ENCODE measurements around the gene APOBEC3H. TPM values are rescaled to one million over a fixed set of nuclear protein-coding genes. Genes with fewer than 3 reads are reported as not detected.

Gene APOBEC3H
- total RNA-seq, 1 donor = not detected

DNA sequence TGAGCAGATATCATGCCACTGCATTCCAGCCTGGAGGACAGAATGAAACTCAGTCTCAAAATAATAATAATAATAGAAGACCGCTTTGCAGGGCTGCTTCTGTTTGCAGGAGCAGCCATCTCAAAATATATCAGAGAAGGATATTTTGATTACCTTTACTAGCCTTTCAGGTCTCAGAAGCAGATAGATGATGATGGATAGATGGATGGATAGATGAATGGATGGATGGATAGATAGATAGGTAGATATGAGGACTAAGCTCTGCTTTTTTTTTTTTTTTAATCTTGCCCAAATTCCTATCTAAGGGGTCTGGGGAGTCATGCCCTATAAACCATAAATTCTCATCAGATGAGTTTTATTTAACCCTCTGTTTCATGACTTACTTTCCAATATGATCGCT is 18.5 kb downstream of the APOBEC3H start:
- TF ChIP-seq, protein P1, sequence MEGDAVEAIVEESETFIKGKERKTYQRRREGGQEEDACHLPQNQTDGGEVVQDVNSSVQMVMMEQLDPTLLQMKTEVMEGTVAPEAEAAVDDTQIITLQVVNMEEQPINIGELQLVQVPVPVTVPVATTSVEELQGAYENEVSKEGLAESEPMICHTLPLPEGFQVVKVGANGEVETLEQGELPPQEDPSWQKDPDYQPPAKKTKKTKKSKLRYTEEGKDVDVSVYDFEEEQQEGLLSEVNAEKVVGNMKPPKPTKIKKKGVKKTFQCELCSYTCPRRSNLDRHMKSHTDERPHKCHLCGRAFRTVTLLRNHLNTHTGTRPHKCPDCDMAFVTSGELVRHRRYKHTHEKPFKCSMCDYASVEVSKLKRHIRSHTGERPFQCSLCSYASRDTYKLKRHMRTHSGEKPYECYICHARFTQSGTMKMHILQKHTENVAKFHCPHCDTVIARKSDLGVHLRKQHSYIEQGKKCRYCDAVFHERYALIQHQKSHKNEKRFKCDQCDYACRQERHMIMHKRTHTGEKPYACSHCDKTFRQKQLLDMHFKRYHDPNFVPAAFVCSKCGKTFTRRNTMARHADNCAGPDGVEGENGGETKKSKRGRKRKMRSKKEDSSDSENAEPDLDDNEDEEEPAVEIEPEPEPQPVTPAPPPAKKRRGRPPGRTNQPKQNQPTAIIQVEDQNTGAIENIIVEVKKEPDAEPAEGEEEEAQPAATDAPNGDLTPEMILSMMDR (IDR thresholded peaks at IDR 0.05; ENCODE audit: extremely low read depth, low read depth, low read length) = no peak
- Histone ChIP-seq H3K27ac (ENCODE audit: low read depth, low read length) (no peak overlapping the region), H4K20me1 (ENCODE audit: insufficient read depth, low read length) (no peaks in the 10 kb centered on the region), H3K4me2 (ENCODE audit: insufficient read depth, low read length) (no peak overlapping the region), H3K27me3 (ENCODE audit: insufficient read depth, low read length) (peaks cover 32% of the 10 kb centered on the region), H3K79me2 (ENCODE audit: insufficient read depth, low read length) (no peaks in the 10 kb centered on the region), H3K9me3 (ENCODE audit: low read depth, low read length) (no peaks in the 10 kb centered on the region), H3K4me1 (ENCODE audit: insufficient read depth, low read length) (no peaks in the 10 kb centered on the region), H3K4me3 (ENCODE audit: insufficient read depth, low read length) (no peak overlapping the region), H2AFZ (ENCODE audit: low read length) (no peak overlapping the region), H3K36me3 (ENCODE audit: insufficient read depth, low read length) (no peaks in the 10 kb centered on the region)
- DNase-seq (ENCODE audit: insufficient read length, low spot score, missing footprints) = no peak

DNA sequence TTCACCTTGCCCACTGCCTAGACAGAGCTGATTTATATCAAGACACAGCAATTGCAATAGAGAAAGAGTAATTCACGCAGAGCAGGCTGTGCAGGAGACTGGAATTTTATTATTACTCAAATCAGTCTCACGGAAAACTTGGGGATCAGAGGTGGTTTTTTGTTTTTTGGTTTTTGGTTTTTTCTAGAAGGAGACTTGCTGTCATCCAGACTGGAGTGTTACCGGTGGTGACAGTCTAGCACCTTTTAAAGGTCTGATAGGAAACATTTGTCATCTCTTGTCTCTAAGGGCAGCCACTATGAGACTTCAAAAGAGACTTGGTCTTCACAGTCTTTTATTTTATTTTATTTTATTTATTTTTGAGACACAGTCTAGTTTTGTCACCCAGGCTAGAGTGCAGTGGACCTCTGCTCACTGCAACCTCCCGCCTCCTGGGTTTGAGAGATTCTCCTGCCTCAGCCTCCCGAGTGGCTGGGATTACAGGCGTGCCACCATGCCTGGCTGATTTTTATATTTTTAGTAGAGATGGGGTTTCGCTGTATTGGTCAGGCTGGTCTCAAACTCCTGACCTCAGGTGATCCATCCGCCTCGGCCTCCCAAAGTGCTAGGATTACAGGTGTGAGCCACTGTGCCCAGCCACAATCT is 19.1 kb downstream of the APOBEC3H start:
- Histone ChIP-seq H3K27me3 (ENCODE audit: insufficient read depth, low read length) (peaks cover 27% of the 10 kb centered on the region), H3K79me2 (ENCODE audit: insufficient read depth, low read length) (no peaks in the 10 kb centered on the region), H3K4me1 (ENCODE audit: insufficient read depth, low read length) (no peaks in the 10 kb centered on the region), H4K20me1 (ENCODE audit: insufficient read depth, low read length) (no peaks in the 10 kb centered on the region), H3K4me2 (ENCODE audit: insufficient read depth, low read length) (no peak overlapping the region), H3K36me3 (ENCODE audit: insufficient read depth, low read length) (no peaks in the 10 kb centered on the region), H3K9me3 (ENCODE audit: low read depth, low read length) (no peaks in the 10 kb centered on the region), H3K27ac (ENCODE audit: low read depth, low read length) (no peak overlapping the region), H3K4me3 (ENCODE audit: insufficient read depth, low read length) (no peak overlapping the region), H2AFZ (ENCODE audit: low read length) (no peak overlapping the region)
- TF ChIP-seq, protein P1 (IDR thresholded peaks at IDR 0.05; ENCODE audit: extremely low read depth, low read depth, low read length) = no peak
- DNase-seq (ENCODE audit: insufficient read length, low spot score, missing footprints) = no peak

DNA sequence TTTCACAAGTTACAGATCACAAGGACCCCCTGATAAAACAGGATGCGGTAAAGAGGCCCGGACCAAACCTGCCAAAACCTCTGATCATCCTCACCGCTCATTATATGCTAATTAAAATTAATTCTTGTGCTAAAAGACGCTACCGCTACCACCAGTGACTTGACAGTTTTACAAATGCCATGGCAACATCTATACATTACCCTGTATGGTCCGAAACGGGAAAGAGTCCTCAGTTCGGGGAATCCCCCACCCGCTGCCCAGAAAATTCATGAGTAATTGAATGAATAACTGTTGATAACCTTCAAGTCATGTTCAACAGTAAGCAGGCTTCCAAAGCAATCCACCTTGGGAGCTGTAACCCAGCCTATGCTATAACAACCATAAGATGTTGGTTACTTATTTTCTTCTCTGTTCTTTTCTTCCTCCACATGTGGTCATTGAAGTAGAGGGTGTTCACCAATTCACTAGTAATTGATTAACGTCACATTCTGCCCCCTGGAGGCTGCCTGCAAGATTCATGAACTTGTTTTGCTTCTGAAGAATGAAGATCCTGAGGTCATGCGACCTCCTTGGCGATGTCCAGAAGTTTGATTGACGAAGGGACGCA is 20.6 kb downstream of the APOBEC3H start:
- peak; percentile 54 for DNase-seq (ENCODE audit: insufficient read length, low spot score, missing footprints)

DNA sequence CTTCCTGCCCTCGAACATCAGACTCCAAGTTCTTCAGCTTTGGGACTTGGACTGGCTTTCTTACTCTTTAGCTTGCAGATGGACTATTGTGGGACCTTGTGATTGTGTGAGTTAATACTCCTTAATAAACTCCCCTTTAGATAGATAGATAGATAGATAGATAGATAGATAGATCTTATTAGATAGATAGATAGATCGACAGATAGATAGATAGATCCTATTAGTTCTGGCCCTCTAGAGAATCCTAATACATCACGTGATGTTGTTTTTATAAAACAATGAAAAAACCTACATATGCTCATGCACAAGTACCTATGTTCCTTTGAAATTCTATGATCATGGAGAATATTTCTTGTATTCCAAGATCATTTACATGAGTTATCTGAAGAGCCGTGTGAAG is 23.9 kb downstream of the APOBEC3H start:
- DNase-seq (ENCODE audit: insufficient read length, low spot score, missing footprints) = no peak
- no peaks in the 10 kb centered on the region for H3K9me3 ChIP-seq (ENCODE audit: low read depth, low read length)
- H3K36me3 ChIP-seq (ENCODE audit: insufficient read depth, low read length) = no peaks in the 10 kb centered on the region
- no peak overlapping the region for H3K4me2 ChIP-seq (ENCODE audit: insufficient read depth, low read length)
- no peaks in the 10 kb centered on the region for H4K20me1 ChIP-seq (ENCODE audit: insufficient read depth, low read length)
- H2AFZ ChIP-seq (ENCODE audit: low read length) = no peak overlapping the region
- no peak overlapping the region for H3K27ac ChIP-seq (ENCODE audit: low read depth, low read length)
- H3K4me1 ChIP-seq (ENCODE audit: insufficient read depth, low read length) = no peaks in the 10 kb centered on the region
- H3K79me2 ChIP-seq (ENCODE audit: insufficient read depth, low read length) = no peaks in the 10 kb centered on the region
- TF ChIP-seq, protein P1 (IDR thresholded peaks at IDR 0.05; ENCODE audit: extremely low read depth, low read depth, low read length) = no peak
- no peak overlapping the region for H3K4me3 ChIP-seq (ENCODE audit: insufficient read depth, low read length)
- H3K27me3 ChIP-seq (ENCODE audit: insufficient read depth, low read length) = peaks cover 1% of the 10 kb centered on the region

More for the DNA sequence above, 20.6 kb downstream of the APOBEC3H start:
- Histone ChIP-seq H3K4me3 (ENCODE audit: insufficient read depth, low read length) (no peak overlapping the region), H3K4me1 (ENCODE audit: insufficient read depth, low read length) (no peaks in the 10 kb centered on the region), H3K27ac (ENCODE audit: low read depth, low read length) (no peak overlapping the region), H3K79me2 (ENCODE audit: insufficient read depth, low read length) (no peaks in the 10 kb centered on the region), H3K27me3 (ENCODE audit: insufficient read depth, low read length) (peaks cover 27% of the 10 kb centered on the region), H3K4me2 (ENCODE audit: insufficient read depth, low read length) (no peak overlapping the region), H3K9me3 (ENCODE audit: low read depth, low read length) (no peaks in the 10 kb centered on the region), H4K20me1 (ENCODE audit: insufficient read depth, low read length) (no peaks in the 10 kb centered on the region), H3K36me3 (ENCODE audit: insufficient read depth, low read length) (no peaks in the 10 kb centered on the region), H2AFZ (ENCODE audit: low read length) (no peak overlapping the region)
- TF ChIP-seq, protein P1 (IDR thresholded peaks at IDR 0.05; ENCODE audit: extremely low read depth, low read depth, low read length) = peak; percentile 55

Measured in osteoblast (primary cell).